Astrocyte (in vitro differentiated cells and primary cell): Measurements from ENCODE around the gene SUSD3.

Experiments
- EZH2 ChIP-seq: IDR thresholded peaks from 2 replicates; pipeline ENCODE4 v1.6.1; 2012; ENCODE audit warnings: mild to moderate bottlenecking, low read length, inconsistent platforms; ENCODE audit not compliant: insufficient read depth
- TF ChIP-seq, protein P1 (sequence below): IDR thresholded peaks from 2 replicates; pipeline ENCODE4 v1.5.1; 2011; ENCODE audit warnings: low read depth, mild to moderate bottlenecking, inconsistent platforms, low read length, moderate library complexity; ENCODE audit not compliant: insufficient read depth

DNA sequence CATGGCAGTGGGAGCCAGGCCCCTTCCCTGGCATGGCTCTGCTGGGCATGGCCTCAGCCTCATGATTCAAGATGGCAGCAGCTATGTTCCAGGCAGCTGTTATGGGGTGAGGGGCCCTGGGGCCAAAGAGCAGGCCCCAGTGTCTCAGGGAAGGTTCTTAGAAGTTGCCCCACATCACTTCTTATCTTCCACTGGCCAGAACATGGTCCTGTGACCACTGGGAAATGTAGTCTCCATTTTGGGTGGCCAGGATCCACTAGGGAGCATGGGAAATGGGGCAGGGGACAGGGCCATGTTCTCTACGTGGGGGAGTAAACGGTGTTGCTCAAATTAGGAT is 18.3 kb downstream of the SUSD3 start:
- TF ChIP-seq, protein P1, sequence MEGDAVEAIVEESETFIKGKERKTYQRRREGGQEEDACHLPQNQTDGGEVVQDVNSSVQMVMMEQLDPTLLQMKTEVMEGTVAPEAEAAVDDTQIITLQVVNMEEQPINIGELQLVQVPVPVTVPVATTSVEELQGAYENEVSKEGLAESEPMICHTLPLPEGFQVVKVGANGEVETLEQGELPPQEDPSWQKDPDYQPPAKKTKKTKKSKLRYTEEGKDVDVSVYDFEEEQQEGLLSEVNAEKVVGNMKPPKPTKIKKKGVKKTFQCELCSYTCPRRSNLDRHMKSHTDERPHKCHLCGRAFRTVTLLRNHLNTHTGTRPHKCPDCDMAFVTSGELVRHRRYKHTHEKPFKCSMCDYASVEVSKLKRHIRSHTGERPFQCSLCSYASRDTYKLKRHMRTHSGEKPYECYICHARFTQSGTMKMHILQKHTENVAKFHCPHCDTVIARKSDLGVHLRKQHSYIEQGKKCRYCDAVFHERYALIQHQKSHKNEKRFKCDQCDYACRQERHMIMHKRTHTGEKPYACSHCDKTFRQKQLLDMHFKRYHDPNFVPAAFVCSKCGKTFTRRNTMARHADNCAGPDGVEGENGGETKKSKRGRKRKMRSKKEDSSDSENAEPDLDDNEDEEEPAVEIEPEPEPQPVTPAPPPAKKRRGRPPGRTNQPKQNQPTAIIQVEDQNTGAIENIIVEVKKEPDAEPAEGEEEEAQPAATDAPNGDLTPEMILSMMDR, result no peak
- TF ChIP-seq EZH2, result no peak
